ENCODE results near the gene ZNF155. TPM values are rescaled to one million over a fixed set of nuclear protein-coding genes. Genes with fewer than 3 reads are reported as not detected.

The ZNF155 gene
- total RNA-seq, 1 experiment from 2014 or later = 10.1 TPM

- no peaks in the 10 kb centered on the region for H4K20me1 ChIP-seq (ENCODE audit: control insufficient read depth, insufficient read depth, insufficient read length)
- no peak overlapping the region for H3K56ac ChIP-seq (ENCODE audit: insufficient read length, low read depth, low read length)
- H2BK15ac ChIP-seq (ENCODE audit: low read depth, low read length) = no peak overlapping the region
- Mint-ChIP-seq H3K9me3 (peaks cover 6 to 33% of the 10 kb centered on the region in 2 experiments; a peak in 4 of 5 replicates), H3K27me3 (ENCODE audit: low read depth) (peaks cover 3% of the 10 kb centered on the region; the same call in 1 of the 2 replicates), H3K4me3 (peak overlapping the region; percentile 92 to 99), H3K4me1 (peaks cover 10 to 14% of the 10 kb centered on the region in 2 experiments), H3K36me3 (ENCODE audit: insufficient read depth in 1 of 3, low read depth in 3 of 3) (peaks cover 17 to 25% (median 21%) of the 10 kb centered on the region in 3 experiments), H3K27ac (no peak overlapping the region)
- DNase-seq = no peak
- H3K27me3 ChIP-seq (ENCODE audit: insufficient read depth, low read length) = no peaks in the 10 kb centered on the region
- no peak overlapping the region for H2AK5ac ChIP-seq (ENCODE audit: insufficient read length, low read length)
- whole genome bisulfite sequencing (ENCODE audit: extremely low coverage, insufficient read length, low lambda C conversion rate) = no CpG with 5 or more reads among the region's 15 CpGs
- no peak overlapping the region for H4K5ac ChIP-seq (ENCODE audit: insufficient read length, low read depth, low read length)
- H3K4ac ChIP-seq (ENCODE audit: low read depth, low read length) = no peak overlapping the region
- H3K4me1 ChIP-seq (ENCODE audit: insufficient read depth, low read length) = no peaks in the 10 kb centered on the region; the same call in 1 of the 2 replicates
- H3K18ac ChIP-seq (ENCODE audit: insufficient read length, low read depth, low read length) = no peak overlapping the region
- peaks cover 1% of the 10 kb centered on the region for H3K9me3 ChIP-seq (ENCODE audit: control insufficient read depth, low read depth, low read length)
- H3K4me2 ChIP-seq (ENCODE audit: insufficient read depth, insufficient read length, low read length) = peak overlapping the region; percentile 81
- no peak for TF ChIP-seq CTCF (conservative IDR thresholded peaks at IDR 0.05)
- H2BK12ac ChIP-seq (ENCODE audit: insufficient read length, low read depth, low read length) = no peak overlapping the region
- H3K23me2 ChIP-seq (ENCODE audit: insufficient read length, low read depth, low read length, poor library complexity, severe bottlenecking) = peaks cover 4% of the 10 kb centered on the region
- no peak overlapping the region for H2BK5ac ChIP-seq (ENCODE audit: insufficient read length, low read length)
- H4K91ac ChIP-seq (ENCODE audit: insufficient read length, low read depth, low read length) = no peak overlapping the region
- no peak overlapping the region for H3T11ph ChIP-seq (ENCODE audit: low read length)
- no peak overlapping the region for H2AFZ ChIP-seq (ENCODE audit: low read length)
- no peak overlapping the region for H4K8ac ChIP-seq (replicated peaks; ENCODE audit: insufficient read length, low read depth, low read length)
- H3K9ac ChIP-seq (ENCODE audit: extremely low read depth, insufficient read length, low read length) = peak overlapping the region; percentile 59
- H3K27ac ChIP-seq (ENCODE audit: insufficient read length, low read depth, low read length) = no peak overlapping the region
- no peaks in the 10 kb centered on the region; the same call in 1 of the 2 replicates for H3K79me2 ChIP-seq (ENCODE audit: insufficient read depth, low read length)
- H3K14ac ChIP-seq (ENCODE audit: insufficient read depth, low read length) = no peak overlapping the region
- H2BK20ac ChIP-seq (ENCODE audit: low read depth, low read length, poor library complexity, severe bottlenecking) = no peak overlapping the region
- no peaks in the 10 kb centered on the region for H3K79me1 ChIP-seq (ENCODE audit: insufficient read depth, low read depth, low read length, poor library complexity, severe bottlenecking)
- no peak overlapping the region for H2BK120ac ChIP-seq (ENCODE audit: low read depth, low read length, poor library complexity, severe bottlenecking)
- H3K23ac ChIP-seq (ENCODE audit: insufficient read length, low read depth, low read length) = no peak overlapping the region
These were observed 19.5 kb downstream of the ZNF155 start for GRCh38 chr19:44003461-44004009.
